Left lung (tissue), 10 donors: ENCODE results near the gene PTP4A2. TPM values are rescaled to one million over a fixed set of nuclear protein-coding genes. Genes with fewer than 3 reads are reported as not detected.

Experiments used
- ATAC-seq: fragments of 200-7000 bp; cut with Tn5 transposase; one replicate; pipeline ENCODE4 v1.9.1; 2020; ENCODE audit warnings: moderate library complexity
- DNase-seq, 4 donors: peaks; one replicate each; pipeline ENCODE4 v3.0.0-alpha.2; 2013 to 2020
- H3K27ac ChIP-seq, 2 donors: fragments of 200-600 bp; sonication (generic) in 1 of 2; one replicate each; pipeline versions ENCODE4 v1.5.0 to v1.8.0; 2020 to 2021
- H3K27me3 ChIP-seq, 2 donors: fragments of 200-600 bp; sonication (generic) in 1 of 2; one replicate each; pipeline versions ENCODE4 v1.5.0 to v1.8.0; 2020 to 2021
- H3K36me3 ChIP-seq, 2 donors: fragments of 200-600 bp; sonication (generic) in 1 of 2; one replicate each; pipeline versions ENCODE4 v1.5.0 to v1.8.0; 2020 to 2021
- H3K4me1 ChIP-seq, 2 donors: fragments of 200-600 bp; one replicate each; pipeline ENCODE4 v1.8.0; 2021
- H3K4me3 ChIP-seq, 2 donors: fragments of 200-600 bp; sonication (generic) in 1 of 2; one replicate each; pipeline versions ENCODE4 v1.5.0 to v1.8.0; 2020 to 2021; ENCODE audit warnings: mild to moderate bottlenecking in 1 of 2
- H3K9me3 ChIP-seq, 2 donors: fragments of 200-600 bp; sonication (generic) in 1 of 2; one replicate each; pipeline versions ENCODE4 v1.5.0 to v1.8.0; 2020 to 2021
- CTCF ChIP-seq, 2 donors: fragments of 200-600 bp; sonication (generic) in 1 of 2; IDR thresholded peaks; one replicate each; pipeline versions ENCODE4 v1.5.0 to v1.8.0; 2021; ENCODE audit warnings: antibody characterized with exemption in 2 of 2
- intact Hi-C, 2 donors: fragments of 100-400 bp; cut with DNase I; formaldehyde crosslinking; loops; one replicate each; pipeline versions ENCODE4 v1.11.2 to v1.14.2; 2022
- polyA plus RNA-seq, 6 donors: library from polyadenylated mRNA; unstranded; fragments of 120-200 nt; gene quantifications; one replicate each; pipeline ENCODE4 v1.2.1, GENCODE V29; 2013; ENCODE audit not compliant: insufficient read length in 6 of 6
- total RNA-seq, 2 donors: library from RNA; stranded (reverse); fragmentation: NEBNext Ultra II Directional; extraction: Animal tissue kit (Norgen Biotek cat#: 25700); gene quantifications; one replicate each; pipeline ENCODE4 v1.2.1, GENCODE V29; 2021
- donor health status: DM: no; HTN: yes; CAD: no.
- donor health status: DM: no; HTN: no; CAD: no.

The PTP4A2 gene
- total and polyA plus RNA-seq, 8 donors: 193 to 272 (median 228) TPM

GRCh38 chr1:31867546-31867945 is 70.6 kb downstream of the PTP4A2 start:
- intact Hi-C loops: no loop called here
- no peak for DNase-seq
- no peak for ATAC-seq
- Histone ChIP-seq H3K27me3 (no peaks in the 10 kb centered on the region), H3K9me3 (no peaks in the 10 kb centered on the region), H3K36me3 (no peaks in the 10 kb centered on the region), H3K27ac (no peak overlapping the region), H3K4me3 (no peak overlapping the region), H3K4me1 (no peaks in the 10 kb centered on the region)
- no peak for TF ChIP-seq CTCF (IDR thresholded peaks at IDR 0.05)

- no peak for DNase-seq
- no peaks in the 10 kb centered on the region for H3K9me3 ChIP-seq
- H3K4me3 ChIP-seq: no peak overlapping the region
- no peak overlapping the region for H3K27ac ChIP-seq
- no peaks in the 10 kb centered on the region for H3K4me1 ChIP-seq
- H3K27me3 ChIP-seq: no peaks in the 10 kb centered on the region
- peak; percentile 84 for ATAC-seq
- intact Hi-C loops: no loop called here
- no peak for TF ChIP-seq CTCF (IDR thresholded peaks at IDR 0.05)
- H3K36me3 ChIP-seq: no peaks in the 10 kb centered on the region
Observed at GRCh38 chr1:31866450-31867032, 71.6 kb downstream of the PTP4A2 start.

DNA sequence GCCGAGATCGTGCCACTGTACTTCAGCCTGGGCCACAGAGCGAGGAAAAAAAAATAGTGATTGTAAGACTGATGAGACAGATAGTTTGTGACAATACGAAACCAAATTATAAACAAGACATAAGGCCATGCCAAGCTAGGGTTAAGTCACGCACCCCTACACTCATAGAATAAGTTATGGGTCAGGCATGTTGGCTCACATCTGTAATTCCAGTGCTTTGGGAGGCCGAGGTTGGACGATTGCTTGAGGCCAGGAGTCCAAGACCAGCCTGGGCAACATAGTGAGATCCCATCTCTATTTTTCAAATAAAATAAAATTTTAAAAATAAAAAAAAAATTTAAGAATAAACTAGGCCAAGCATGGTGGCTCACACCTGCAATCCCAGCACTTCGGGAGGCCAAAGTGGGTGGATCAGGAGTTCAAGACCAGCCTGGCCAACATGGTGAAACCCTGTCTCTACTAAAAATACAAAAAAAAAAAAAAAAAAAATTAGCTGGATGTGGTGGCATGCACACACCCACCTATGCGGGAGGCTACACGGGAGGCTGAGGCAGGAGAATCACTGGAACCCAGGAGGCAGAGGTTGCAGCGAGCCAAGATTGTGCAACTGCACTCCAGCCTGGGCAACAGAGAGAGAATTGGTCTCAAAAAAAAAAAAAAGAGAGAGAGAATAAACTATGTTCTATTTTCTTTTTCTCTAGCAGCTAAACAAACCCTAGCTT is 72.3 kb downstream of the PTP4A2 start:
- Histone ChIP-seq H3K4me3 (no peak overlapping the region), H3K4me1 (no peaks in the 10 kb centered on the region), H3K9me3 (no peaks in the 10 kb centered on the region), H3K27me3 (no peaks in the 10 kb centered on the region), H3K27ac (no peak overlapping the region), H3K36me3 (no peaks in the 10 kb centered on the region)
- DNase-seq (no peak), ATAC-seq (peak; percentile 14)
- TF ChIP-seq CTCF (IDR thresholded peaks at IDR 0.05): no peak
- intact Hi-C loops: no loop called here

GRCh38 chr1:31862071-31862470 is 76.1 kb downstream of the PTP4A2 start:
- TF ChIP-seq CTCF (IDR thresholded peaks at IDR 0.05): no peak
- no peak overlapping the region for H3K4me3 ChIP-seq
- DNase-seq (no peak), ATAC-seq (no peak)
- H3K27ac ChIP-seq: no peak overlapping the region
- H3K36me3 ChIP-seq: no peaks in the 10 kb centered on the region
- intact Hi-C loops: no loop called here
- no peaks in the 10 kb centered on the region for H3K4me1 ChIP-seq
- H3K27me3 ChIP-seq: no peaks in the 10 kb centered on the region
- H3K9me3 ChIP-seq: no peaks in the 10 kb centered on the region

DNA sequence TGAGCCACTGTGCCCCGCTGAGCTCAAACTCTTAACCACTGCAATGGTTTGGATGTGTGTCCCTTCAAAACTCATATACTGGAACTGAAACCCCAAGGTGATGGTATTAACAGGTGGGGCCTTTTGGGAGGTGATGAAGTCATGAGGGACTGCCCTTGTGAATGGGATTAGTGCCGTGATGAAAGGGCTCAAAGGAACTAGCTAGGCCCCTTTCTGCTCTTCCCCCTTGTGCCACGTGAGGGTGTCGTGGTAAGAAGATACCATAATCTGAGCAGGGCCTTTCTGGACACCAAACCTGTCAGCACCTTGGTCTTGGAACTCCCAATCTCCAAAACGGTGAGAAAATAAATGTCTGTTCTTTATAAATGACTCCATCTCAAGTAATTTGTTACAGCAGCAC is 76.8 kb downstream of the PTP4A2 start:
- TF ChIP-seq CTCF (IDR thresholded peaks at IDR 0.05): no peak
- Histone ChIP-seq H3K4me3 (no peak overlapping the region), H3K27me3 (no peaks in the 10 kb centered on the region), H3K4me1 (no peaks in the 10 kb centered on the region), H3K36me3 (no peaks in the 10 kb centered on the region), H3K27ac (no peak overlapping the region), H3K9me3 (no peaks in the 10 kb centered on the region)
- no peak for DNase-seq
- ATAC-seq: no peak
- intact Hi-C loops: no loop called here
